Right cardiac atrium (tissue), 5 donors: Measurements from ENCODE around the gene ARG1. TPM values are rescaled to one million over a fixed set of nuclear protein-coding genes. Genes with fewer than 3 reads are reported as not detected.

Source experiments
- ATAC-seq, 2 donors: fragments of 200-7000 bp; cut with Tn5 transposase; one replicate each; pipeline versions ENCODE4 v1.8.0 to v1.9.1; 2020; ENCODE audit warnings: moderate library complexity in 2 of 2, mild to moderate bottlenecking in 1 of 2
- DNase-seq, 3 donors: peaks; one replicate each; pipeline ENCODE4 v3.0.0-alpha.2; 2020
- H3K27ac ChIP-seq: one replicate; pipeline ENCODE4 v1.5.1; 2013; ENCODE audit warnings: mild to moderate bottlenecking, low read length, control low read depth, moderate library complexity
- H3K27me3 ChIP-seq: one replicate; pipeline ENCODE4 v1.6.1; 2013; ENCODE audit not compliant: control insufficient read depth, insufficient read depth
- H3K4me1 ChIP-seq: one replicate; pipeline ENCODE4 v1.6.1; 2013; ENCODE audit warnings: low read length; ENCODE audit not compliant: control insufficient read depth, insufficient read depth
- H3K4me3 ChIP-seq: one replicate; pipeline ENCODE4 v1.5.1; 2013; ENCODE audit warnings: low read length, control low read depth
- H3K9me3 ChIP-seq: one replicate; pipeline ENCODE4 v1.6.1; 2013; ENCODE audit warnings: low read length; ENCODE audit not compliant: control insufficient read depth
- WGBS: extraction: QIAGEN DNeasy Blood & Tissue Kit; methylation state at CpG from one replicate; pipeline ENCODE4 v1.1.7; 2013; 5-methylcytosine and 5-hydroxymethylcytosine counted together
- intact Hi-C, 4 donors: fragments of 100-400 bp; cut with DNase I; formaldehyde crosslinking; loops; one replicate each; pipeline versions ENCODE4 v1.11.0 to v1.14.0; 2022 to 2023
- polyA plus RNA-seq: library from polyadenylated mRNA; stranded (reverse); fragments of 200-250 nt; gene quantifications from one replicate; pipeline ENCODE4 v1.2.3, GENCODE V29; 2013
- total RNA-seq, 4 donors: library from RNA; stranded (reverse); fragmentation: NEBNext Ultra II Directional; extraction: Animal tissue kit (Norgen Biotek cat#: 25700); gene quantifications; one replicate each; pipeline ENCODE4 v1.2.1, GENCODE V29; 2021
- donor health status: healthy with polysubstance abuse.
- donor health status: DM: no; HTN: yes; CAD: no.
- donor health status: DM: no; HTN: no; CAD: no.
- donor health status: DM: no; HTN: yes; CAD: no; lungs with severe emphysema.
- donor health status: DM: yes; HTN: yes; CAD: no.

ARG1 gene
- total and polyA plus RNA-seq, 5 donors = 0.22 to 0.24 TPM; not detected in 3

DNA sequence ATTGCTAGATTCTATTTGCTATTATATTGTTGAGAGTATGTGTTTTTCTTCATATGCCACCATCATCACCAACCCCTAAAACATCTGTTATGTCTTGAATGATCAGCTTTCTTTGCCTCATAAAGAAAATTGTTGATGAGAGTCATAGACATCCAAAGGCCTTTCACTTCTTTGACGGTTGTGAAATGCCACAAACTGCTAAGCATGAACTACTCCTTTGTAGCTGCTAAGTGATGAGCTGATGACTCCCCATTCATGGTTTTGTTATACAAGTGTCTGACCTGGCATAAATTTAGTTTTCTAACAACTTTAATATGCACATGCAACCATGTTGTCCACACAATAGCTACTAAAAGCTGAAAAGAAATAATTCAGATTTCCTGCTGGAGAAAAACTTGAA is 55.7 kb downstream of the ARG1 start:
- intact Hi-C loops = no loop called here
- Histone ChIP-seq H3K9me3 (no peaks in the 10 kb centered on the region), H3K27ac (no peak overlapping the region), H3K27me3 (no peaks in the 10 kb centered on the region), H3K4me3 (peak overlapping the region; percentile 73), H3K4me1 (no peaks in the 10 kb centered on the region)
- DNase-seq (no peak), ATAC-seq (no peak)
- whole genome bisulfite sequencing = 39% methylated on average over 1 of the region's 1 CpG

DNA sequence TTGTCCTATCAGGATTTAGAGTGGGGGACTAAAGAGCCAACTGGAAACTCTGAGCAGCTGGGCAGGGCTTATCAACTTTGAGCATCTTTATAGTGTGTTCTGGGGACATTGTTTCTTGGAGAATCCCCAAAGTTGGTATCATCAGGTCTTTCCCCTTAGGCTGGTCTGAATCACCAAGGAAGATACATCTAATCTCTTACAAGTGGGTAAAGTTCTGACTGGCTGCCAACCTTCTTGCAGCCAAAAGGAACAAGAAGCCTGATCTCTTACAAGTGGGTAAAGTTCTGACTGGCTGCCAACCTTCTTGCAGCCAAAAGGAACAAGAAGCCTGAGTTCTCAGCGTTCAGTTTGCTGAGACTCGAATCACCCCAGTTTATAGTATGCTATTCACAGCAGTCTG is 56.6 kb downstream of the ARG1 start:
- H3K4me3 ChIP-seq = no peak overlapping the region
- H3K27me3 ChIP-seq = no peaks in the 10 kb centered on the region
- no peak overlapping the region for H3K27ac ChIP-seq
- 68% methylated on average over 2 of the region's 2 CpGs for WGBS
- no peaks in the 10 kb centered on the region for H3K4me1 ChIP-seq
- no peak for ATAC-seq
- DNase-seq = no peak
- H3K9me3 ChIP-seq = no peaks in the 10 kb centered on the region
- intact Hi-C loops = no loop called here

DNA sequence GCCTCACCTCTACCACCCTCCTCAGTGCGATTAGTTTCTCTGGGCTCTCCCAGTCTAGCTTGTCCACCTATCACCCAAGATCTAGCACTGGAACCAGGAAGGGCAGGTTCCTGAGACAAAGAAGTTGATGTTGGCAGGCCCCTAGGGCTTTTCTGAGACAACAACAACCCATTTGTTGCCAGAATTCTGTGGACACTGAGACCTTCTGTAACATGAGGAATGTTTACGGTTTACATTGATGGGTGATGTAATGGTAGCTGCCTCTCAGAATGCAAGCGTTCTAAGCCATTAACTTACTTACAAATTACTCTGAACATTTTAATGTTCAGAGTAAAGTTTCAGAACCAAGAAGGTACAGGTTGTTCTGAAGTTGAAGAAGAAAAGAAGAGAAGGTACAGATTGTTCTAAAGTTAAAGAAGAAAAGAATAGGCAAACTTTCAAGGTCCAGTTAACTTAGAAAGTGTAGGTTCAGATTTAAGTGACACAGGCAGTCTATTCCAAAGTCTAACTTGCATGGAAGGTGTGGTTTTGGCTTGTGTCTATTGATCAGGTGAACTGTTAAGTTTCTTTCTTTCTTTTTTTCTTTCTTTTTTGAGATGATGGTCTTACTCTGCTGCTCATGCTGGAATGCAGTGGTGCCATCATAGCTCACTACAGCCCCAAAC is 58.7 kb downstream of the ARG1 start:
- H3K4me3 ChIP-seq = no peak overlapping the region
- H3K27me3 ChIP-seq = no peaks in the 10 kb centered on the region
- intact Hi-C loops = no loop called here
- DNase-seq (no peak), ATAC-seq (no peak)
- WGBS = 88% methylated on average over 3 of the region's 3 CpGs
- H3K4me1 ChIP-seq = no peaks in the 10 kb centered on the region
- H3K9me3 ChIP-seq = no peaks in the 10 kb centered on the region
- H3K27ac ChIP-seq = no peak overlapping the region

Other genes with a start within 250 kb of the ARG1 start
- 10 to 100 TPM; 12.1 to 15.3 (median 13.2) TPM for gene MED23, start 55.0 kb downstream of the ARG1 start, total RNA-seq
- gene MED23, start 55.0 kb downstream of the ARG1 start, polyA plus RNA-seq = 7.5 TPM
- under 1 TPM; 0.14 to 0.40 (median 0.27) TPM for gene ENPP3, start 64.1 kb downstream of the ARG1 start, total RNA-seq
- gene ENPP3, start 64.1 kb downstream of the ARG1 start, polyA plus RNA-seq = 0.14 TPM
- gene OR2A4, start 128.2 kb downstream of the ARG1 start, total RNA-seq = not detected
- not detected for gene OR2A4, start 128.2 kb downstream of the ARG1 start, polyA plus RNA-seq
- not detected for gene CTAGE9, start 137.8 kb downstream of the ARG1 start, total RNA-seq
- not detected for gene CTAGE9, start 137.8 kb downstream of the ARG1 start, polyA plus RNA-seq
- gene ENPP1, start 234.8 kb downstream of the ARG1 start, total RNA-seq = 1 to 10 TPM; 2.6 to 4.5 (median 3.1) TPM
- 1.2 TPM for gene ENPP1, start 234.8 kb downstream of the ARG1 start, polyA plus RNA-seq